ENCODE data around the gene KMO.
A peak's percentile ranks its signal among the peaks of the same experiment; 100 is the strongest.

The KMO gene

DNA sequence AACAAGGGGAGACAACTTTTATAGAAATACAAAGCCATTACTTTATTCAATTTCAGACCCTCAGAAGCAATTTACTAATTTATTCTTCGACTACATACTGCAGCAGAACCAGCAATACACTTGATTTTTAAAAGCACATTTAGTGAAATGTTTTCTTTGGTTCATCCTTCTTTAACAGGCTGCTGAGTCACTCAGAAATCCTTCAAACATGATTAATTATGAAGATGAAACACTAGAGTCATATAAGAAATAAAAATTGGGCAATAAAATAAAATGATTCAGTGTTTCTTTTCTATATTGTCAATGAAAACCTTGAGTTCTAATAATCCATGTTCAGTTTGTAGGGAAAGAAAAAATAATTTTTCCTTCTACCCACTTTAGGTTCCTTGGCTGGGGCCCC is 61.0 kb downstream of the KMO start:
- no peak for DNase-seq (ENCODE audit: low spot score)

DNA sequence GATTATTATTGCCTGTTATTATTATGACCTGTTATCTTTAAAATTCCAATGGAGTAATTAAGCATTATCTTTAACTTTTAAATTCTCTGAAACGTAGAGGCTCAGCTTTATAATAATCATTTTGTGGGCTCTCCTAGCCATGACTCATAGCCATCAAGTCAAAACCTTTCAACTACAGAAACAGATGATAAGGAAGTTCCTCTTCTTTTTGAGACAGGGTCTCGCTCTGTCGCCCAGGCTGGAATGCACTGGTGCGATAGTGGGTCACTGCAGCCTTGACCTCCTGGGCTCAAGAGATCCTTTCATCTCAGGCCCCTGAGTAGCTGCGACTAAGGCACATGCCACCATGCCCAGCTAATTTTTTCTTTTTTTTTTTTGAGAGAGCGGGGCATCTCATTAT is 64.5 kb downstream of the KMO start:
- no peak for DNase-seq (ENCODE audit: low spot score)

DNA sequence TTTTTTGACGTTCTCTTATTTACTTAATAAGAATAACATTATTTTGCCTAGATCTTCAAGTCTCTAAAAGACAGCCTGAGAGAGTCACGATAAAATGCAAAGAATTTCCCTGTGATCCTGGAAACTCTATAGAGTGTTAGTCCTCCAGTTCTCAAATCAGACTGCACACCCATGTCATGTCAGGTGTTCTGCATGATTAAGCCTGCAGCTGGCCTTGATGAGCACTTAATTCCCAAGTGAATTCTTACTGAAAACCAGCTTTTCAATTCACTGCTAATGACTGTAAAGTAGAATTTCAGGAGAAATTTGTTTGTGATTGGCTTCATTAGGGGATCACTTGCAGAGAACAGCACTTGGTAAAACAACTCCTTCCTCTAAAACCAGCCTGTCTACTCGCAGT is 66.1 kb downstream of the KMO start:
- DNase-seq (ENCODE audit: low spot score): no peak

DNA sequence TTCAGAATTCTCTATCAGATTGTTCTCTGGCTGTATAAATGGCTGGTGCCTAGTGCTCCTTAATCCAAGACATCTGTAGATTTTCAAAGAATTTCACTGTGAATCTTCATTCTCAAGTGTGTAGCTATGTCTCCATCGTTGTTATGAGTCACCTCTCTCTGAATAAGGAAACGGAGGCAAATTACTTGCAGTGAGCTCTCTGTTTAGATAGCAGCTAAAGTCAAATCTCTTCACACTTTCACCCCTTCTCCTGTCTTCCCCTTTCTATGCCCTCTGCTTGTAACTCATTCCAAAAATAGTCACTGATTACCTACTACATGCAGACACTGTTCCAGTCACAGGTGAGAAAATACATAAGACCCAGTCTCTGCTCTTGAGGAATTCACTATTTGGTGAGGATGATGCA is 68.3 kb downstream of the KMO start:
- DNase-seq (ENCODE audit: low spot score): no peak

DNA sequence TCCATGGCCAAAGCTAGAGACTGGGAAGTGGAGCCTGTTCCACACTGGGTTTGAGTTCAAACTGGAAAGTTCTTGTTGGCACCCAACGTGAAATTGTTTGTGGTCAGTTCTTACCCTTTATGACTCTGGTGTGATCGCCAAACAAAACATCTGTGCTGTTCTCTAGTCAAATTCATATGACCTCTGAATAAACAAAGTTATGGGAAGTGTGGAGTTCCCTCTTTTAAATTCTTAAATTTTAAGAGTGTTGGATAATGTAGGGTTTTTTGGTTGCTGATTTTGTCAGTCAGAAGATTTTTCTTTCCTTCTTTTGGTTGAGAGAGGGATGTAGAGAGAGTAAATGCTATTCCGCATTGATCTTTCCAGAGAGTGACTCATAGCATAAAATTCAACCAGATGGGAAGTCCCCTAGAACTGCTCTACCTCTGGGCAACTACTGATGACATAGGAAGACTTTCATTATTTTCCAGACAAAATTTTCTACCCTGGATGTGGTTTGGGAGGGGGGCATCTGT is 71.6 kb downstream of the KMO start:
- DNase-seq (ENCODE audit: low spot score): no peak

DNA sequence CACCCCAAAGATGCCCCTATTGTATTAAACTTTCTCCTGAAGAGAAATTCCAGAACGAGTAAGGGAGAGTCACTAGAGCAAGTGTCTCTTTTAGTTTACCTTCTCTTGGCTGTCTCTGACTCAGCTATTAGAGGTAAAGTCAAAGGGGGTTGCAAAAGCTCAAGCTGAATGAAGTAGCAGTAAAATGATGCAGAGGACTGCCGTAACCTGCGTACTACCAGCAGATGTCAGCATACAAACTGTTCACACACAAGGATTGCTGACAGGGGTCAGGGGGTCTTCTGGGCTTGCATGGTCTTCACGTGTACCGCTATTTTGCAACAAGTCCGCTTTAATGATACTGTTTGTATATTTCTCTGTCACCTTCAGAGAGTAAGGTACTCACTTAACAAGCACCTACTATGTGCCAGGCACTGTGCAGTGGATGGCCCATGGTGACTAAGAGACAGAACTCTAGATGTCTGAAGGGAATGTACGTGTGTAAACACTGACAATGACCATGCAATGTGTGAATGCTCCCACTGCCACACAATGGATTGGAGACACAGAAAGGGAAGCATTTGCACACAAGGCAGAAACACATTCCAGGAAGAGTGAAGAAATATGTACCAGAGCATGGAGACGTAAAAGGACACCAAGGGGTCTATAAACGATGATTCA is 73.1 kb downstream of the KMO start:
- no peak for DNase-seq (ENCODE audit: low spot score)

DNA sequence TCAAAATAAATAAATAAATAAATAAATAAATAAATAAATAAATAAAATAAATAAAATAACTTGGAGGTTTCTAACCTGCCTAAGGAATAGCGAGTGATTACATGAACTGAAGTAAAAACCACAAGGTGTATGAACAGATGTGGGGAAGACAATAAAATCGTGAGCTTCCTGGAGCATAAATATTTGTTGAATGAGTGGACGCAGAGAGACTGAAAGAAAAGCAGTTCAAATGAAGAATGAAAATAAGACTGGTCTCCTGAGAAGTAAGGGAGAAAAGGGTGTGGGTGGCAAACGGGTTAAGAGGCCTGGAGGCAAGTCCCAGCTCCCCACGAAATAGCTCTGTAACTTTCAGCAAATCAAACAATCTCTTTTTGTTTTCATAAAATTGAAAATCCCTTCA is 74.4 kb downstream of the KMO start:
- no peak for DNase-seq (ENCODE audit: low spot score)

DNA sequence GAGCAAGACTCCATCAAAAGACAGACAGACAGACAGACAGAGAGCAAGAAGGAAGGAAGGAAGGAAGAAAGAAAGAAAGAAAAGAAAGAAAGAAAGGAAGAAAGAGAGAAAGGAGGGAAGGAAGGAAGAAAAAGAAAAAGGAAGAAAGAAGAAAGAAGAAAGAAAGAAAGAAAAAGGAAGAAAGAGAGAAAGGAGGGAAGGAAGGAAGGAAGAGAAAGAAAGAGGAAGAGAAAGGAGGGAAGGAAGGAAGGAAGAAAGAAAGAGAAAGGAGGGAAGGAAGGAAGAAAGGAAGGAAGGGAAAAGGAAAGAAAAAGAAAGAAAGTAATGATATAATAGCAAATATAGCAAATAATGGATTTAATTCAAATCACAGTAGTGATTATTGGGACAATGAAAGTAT is 75.3 kb downstream of the KMO start:
- DNase-seq (ENCODE audit: low spot score): no peak

DNA sequence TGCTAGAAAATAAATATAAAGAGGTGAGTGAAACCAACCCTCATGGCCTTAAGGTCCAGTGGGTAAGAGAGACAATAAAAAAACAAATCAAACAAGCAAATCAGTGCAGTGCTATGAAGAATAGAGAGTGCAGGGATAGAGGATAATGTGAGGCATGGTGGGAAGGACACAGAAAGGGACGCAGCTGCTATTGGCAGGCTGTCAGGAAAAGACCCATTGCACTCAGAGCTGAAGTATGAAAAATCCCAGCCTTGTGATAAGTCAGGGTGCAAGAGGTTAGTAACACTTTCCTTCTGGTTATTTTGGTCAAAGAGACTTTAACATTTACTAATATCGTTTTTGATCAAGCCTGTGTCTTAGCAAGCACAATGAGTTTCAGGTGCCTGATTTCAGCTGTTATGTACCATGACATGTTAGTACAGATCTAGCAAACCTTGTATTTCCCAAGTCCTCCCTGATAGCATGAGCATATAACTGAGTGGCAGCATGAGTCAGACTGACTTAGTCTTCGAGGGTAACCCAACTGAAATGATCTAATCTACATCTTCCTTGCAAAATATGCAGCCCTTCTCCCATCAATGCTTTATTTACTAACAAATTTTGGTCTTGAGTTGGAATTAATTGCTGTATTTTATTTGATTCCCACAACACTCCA is 76.3 kb downstream of the KMO start:
- no peak for DNase-seq (ENCODE audit: low spot score)

DNA sequence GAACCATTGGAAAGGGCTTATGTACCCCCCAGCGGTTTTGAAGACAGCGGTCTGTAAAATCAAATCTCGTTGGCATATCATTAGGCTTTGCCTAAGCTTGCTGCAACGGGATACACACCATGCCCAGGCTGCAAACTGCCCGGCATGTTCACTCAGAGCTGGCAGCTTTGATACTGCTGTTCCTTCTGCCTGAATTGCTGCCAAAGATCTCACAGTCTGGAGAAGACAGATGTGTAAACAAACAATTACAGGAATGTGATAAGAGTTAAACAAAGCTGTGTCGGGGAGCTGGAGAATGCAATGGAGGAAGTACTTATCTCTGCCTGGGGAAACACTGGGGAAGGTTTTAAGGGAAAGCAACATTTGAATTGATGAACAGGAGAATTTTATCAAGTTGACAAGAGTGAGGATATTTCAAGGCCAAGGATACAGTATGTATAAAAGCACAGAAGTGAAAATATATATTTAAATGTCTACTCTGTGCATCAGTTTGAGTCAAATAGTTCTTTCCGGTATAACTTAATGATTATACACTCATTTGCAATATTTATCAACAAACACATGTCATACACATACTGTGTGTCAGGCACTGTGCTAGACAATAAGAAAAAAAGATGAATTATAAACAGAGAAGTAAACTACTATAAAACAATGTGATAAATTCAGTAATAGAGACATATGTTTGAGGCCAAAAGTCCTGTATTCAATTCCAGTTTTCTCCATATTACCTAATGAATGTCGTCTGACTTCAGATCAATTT is 78.1 kb downstream of the KMO start:
- no peak for DNase-seq (ENCODE audit: low spot score)

DNA sequence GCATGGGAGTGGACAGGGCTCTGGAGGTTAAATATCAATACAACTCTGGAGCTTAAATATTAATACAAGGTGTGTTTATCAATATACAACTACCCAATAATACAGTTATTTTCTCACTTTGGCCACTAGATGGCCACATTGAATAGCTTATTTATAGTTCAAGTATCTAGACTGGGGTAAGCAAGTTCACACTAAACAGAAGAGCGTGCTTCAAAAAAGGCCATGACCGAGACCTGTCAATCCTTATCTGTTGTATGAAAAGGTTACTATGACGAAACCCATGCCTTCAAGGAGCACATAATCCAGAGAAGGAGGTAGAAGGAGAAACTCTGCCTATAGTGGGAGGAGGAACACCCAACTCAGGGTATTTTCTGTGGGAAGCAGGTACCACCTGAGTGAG is 78.9 kb downstream of the KMO start:
- peak; percentile 64 for DNase-seq (ENCODE audit: low spot score)

DNA sequence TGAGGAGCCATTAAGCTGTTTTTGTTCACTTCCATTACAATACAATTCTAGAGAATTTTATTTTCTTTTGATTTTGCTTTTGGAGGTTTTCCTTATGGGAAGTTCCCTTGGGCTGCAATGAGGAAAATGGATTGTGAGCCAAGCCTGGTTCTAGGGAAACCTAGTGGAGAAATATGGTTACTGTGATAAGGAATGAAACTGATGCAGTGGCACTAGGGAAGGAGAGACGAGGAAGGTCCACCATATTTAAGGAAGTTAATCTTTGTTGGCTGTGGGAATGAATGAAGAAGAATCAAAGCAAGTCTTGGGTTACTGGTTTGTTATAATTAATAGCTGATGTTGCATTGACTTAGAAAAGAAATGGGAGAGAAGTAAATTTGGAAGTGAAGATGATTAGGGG is 79.6 kb downstream of the KMO start:
- no peak for DNase-seq (ENCODE audit: low spot score)

DNA sequence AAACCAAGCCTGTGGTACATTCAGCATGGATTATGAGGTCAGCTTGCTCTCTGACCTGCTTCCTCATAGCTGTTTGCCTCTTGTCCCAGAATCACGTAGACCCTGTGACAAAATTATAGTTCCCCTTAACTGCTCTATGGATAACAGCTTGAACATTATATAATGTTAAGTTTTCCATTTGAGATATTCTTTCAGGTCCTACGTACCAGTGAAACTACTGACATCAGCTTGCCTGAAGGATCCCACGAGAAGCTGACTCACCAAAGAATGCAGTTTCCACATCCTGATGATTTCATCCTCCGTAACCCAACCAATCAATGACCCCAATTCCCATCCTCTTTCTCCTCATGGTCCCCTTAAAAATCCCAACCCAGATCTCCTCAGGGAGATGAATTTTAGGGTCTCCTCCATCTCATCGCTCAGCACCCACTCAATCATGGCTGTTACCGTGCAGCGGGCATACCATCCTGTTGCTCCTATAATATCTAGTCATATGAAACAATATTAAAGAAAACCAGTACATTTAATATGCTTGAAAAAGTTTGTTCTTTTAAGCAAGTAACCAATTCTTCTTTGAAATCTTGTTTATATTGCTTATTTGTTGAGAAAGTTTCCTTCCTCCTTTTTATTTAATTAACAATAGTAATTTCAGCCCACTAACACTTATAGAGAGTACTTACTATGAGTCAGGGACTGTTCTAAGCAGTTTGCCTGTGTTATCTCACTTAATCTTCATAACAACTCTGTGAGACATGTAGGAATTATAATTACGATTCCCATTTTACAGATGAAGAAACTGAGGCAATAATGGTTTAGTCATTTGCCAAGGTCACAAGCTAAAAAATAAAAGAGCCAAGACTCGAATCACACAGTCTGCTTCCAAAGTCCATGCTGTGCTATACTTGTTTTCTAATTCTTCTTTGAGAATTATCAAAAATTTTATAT is 80.6 kb downstream of the KMO start:
- no peak for DNase-seq (ENCODE audit: low spot score)

DNA sequence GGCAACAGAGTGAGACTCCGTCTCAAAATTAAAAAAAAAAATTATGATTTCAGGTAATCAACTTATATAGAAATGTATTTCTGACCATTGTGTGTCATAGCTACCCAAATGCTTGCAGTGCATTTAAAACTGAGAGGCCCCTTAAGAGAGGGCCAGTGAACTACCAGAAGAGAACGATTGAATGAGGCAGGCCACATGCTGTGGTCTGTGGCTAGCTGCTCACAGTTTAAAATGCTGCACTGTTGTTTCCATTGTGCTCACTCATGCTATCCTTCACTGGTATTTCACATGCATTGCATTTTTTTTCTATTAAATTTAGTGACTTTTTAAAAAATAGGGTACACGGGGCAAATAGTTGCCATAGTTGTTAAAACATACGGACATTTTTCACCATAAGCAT is 82.0 kb downstream of the KMO start:
- DNase-seq (ENCODE audit: low spot score): no peak

DNA sequence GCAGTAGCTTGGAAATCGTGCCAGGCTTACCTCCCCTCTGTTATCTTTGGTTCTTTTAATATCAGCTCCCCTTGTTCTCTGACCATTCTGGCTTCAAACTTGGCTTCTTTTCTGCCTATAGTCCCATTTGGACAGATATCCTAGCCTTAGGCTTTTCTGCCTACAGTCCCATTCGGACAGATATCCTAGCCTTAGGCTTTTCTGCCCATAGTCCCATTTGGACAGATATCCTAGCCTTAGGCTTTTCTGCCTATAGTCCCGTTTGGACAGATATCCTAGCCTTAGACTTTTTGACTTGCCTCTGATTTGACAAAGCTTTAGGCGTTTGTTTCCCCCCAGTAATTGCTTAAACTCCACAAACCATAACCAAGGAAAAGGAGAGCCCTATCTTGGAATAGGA is 82.4 kb downstream of the KMO start:
- no peak for DNase-seq (ENCODE audit: low spot score)

DNA sequence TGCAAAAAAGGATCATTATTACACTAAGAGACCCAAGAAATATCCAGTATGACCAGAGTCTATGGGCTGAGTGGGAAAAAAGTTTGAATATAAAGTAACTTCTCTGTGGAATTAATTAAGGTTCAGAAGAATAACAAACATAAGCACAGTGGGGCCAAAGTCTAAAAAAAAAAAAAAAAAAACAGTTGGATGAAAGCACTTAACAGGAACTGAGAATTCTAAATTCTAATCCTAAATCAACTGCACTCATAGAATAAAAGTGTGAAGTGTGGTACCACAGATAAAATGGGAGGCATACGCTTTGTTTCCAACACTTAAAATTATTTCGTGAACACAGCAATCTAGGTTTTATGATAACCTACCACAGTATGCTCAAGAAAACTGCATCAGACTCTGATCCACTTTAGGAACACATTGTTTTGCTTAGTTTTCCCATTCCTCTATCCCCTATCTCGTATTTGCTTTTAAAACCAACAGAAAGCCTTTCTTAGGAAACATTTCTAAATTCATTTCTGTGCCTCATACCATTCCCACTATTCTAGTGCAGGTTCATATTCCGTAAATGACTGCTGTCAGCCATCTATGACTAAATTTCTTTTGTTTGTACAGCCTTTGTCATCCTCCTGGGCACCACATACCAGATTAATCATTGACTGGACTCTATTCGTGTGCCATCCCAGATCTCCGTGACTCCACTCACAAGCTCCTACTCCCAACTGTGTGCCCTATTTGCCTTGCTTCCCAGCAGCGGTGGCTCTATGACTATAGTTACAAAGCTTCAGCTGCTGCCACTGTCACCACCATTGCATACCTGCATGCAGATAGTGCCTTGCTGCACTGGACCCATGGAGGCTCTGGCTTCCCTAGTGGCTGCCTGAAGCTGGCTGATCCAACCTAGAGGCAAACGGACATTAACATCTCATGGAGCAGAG is 83.1 kb downstream of the KMO start:
- no peak for DNase-seq (ENCODE audit: low spot score)

DNA sequence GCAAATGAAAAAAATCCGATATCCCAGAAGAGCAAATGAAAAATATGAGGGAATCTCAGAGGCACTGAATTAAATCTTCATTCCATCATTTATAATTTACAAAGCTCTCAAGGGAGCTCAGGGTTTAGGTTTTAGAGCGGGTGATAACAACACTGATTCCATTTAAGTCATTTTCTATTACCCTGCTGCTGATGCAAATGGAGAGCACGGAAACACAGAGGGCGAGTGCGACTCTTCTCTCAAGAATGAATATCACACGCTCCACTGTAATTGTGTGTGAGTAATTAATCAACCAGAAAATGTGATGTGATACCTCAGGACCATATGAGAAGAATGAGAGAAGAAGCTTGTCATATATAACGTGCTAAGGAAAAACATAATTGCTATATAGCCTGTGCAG is 85.2 kb downstream of the KMO start:
- no peak for DNase-seq (ENCODE audit: low spot score)

DNA sequence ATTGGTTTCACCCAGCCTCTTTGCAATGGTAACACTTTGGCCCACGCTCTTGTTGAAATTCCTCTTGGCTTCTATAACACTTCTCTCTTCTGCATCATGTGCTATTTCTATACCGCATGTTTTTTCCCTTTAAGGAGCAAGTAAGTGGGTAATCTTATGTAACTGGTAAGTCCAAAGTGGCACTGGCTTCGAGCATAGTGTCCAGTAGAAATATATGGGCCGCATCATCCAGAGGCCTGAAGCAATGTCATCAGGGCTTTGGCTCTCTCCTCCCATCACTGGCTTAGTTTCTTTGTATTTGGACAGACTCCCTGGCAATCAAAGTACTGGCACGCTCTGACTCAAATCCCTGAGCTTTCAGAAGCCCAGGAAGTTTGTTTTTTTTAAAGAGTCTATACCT is 90.5 kb downstream of the KMO start:
- no peak for DNase-seq (ENCODE audit: low spot score)

DNA sequence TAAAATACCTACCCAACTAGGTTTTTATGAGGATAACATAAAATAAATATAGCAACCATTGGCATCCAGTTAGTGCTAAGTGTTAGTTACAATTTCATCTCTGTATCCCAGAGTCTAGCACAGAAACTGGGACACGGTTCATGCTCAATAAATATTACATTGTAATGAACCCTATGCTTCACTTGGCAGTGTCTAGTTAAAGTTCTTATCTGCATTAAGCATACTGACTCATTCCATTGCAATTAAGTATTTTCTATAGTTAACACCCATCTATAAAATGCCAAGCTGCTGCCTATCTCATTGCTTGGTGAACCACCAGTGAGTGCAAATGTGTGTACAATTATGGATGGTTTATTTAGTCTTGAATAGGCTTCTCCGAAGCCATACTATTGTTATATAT is 92.8 kb downstream of the KMO start:
- no peak for DNase-seq (ENCODE audit: low spot score)

DNA sequence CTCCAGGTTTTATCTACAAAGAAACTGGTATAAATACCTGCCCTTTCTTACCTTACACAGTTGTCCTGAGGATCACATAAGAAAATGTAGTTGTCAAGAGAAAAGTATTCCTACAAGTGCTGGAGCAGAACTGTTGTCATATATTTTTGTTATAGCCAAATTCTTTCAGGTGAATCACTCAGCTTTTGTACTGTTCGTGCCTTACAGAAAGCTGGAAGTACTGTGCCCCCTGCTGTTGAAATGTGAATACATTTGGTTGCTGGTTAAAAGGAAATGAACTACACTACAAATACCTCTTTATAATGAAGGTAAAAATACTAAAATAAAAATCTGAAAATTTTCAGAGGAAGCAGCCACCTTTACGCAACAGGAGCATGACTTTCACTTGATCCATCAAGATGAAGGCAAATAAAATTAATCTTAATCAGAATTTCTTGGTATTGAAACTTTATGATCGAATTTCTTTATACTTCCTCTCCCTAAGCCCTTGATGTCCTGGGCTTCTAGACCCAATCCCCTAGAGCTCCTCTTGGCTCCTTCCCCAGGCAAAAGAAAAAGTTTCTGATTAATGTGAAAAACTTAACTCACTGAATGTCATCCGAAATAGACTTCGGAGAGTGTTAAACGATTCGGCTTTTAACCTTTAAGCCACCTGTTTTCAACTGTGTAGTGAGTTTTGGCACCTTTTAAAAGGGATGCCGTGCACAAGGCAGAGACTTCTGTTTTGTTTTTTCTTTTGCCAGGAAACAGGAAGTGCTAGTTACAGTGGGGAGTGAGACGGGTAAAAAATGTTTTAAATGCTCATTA is 95.5 kb downstream of the KMO start:
- DNase-seq (ENCODE audit: low spot score): peak; percentile 24

All from globus pallidus (tissue), 1 donor.